HEK293 (cell line): ENCODE data around the gene ZNF831.

Experiments used
- CTCF ChIA-PET: fragments of 350-600 bp; formaldehyde crosslinking; extraction: SDS; loops from one replicate; lab custom pipeline; 2021; ENCODE audit warnings: antibody characterized with exemption; lab: Yijun Ruan, JAX
- POLR2A ChIA-PET: fragments of 300-600 bp; formaldehyde crosslinking; extraction: SDS; loops from one replicate; lab custom pipeline; 2020; ENCODE audit warnings: antibody characterized with exemption, inconsistent platforms; lab: Yijun Ruan, JAX
- H3K27ac ChIP-seq: fragments of 200-500 bp; sonication (Bioruptor generic); 2 replicates; pipeline ENCODE4 v1.5.1; 2014; ENCODE audit warnings: low read depth, low read length, control low read depth, inconsistent platforms; ENCODE audit errors: extremely low read depth
- H3K36me3 ChIP-seq, 2 experiments: fragments of 200-500 bp in 1 of 2; sonication (Bioruptor generic) in 1 of 2; 1 replicate in 1 of 2; 2 replicates in 1 of 2; pipeline ENCODE4 v1.5.1; 2014 to 2017; ENCODE audit warnings: inconsistent platforms in 2 of 2, low read length in 2 of 2; ENCODE audit not compliant: control insufficient read depth in 2 of 2, insufficient read depth in 1 of 2
- H3K4me1 ChIP-seq: fragments of 200-500 bp; sonication (Bioruptor generic); 2 replicates; pipeline ENCODE4 v1.5.1; 2014; ENCODE audit warnings: mild to moderate bottlenecking, low read length, inconsistent platforms; ENCODE audit not compliant: control insufficient read depth, insufficient read depth
- H3K4me3 ChIP-seq: 2 replicates; pipeline ENCODE4 v1.5.1; 2011; ENCODE audit warnings: low read depth, mild to moderate bottlenecking, control low read depth, low read length, moderate library complexity
- H3K9me3 ChIP-seq: fragments of 200-500 bp; sonication (Bioruptor generic); 2 replicates; pipeline ENCODE4 v1.5.1; 2014; ENCODE audit warnings: low read depth, low read length, inconsistent platforms; ENCODE audit not compliant: control insufficient read depth, insufficient read depth
- GFI1B ChIP-seq: fragments of 450-650 bp; formaldehyde crosslinking; IDR thresholded peaks from 2 replicates; pipeline ENCODE4 v1.5.1; 2016; ENCODE audit warnings: missing biosample characterization, missing genetic modification characterization
- IKZF3 ChIP-seq: fragments of 450-650 bp; IDR thresholded peaks from 2 replicates; pipeline ENCODE4 v1.5.0; 2018; ENCODE audit warnings: missing biosample characterization, mild to moderate bottlenecking, missing genetic modification characterization, moderate library complexity
- PBX3 ChIP-seq: sonication (generic); formaldehyde crosslinking; IDR thresholded peaks from 2 replicates; pipeline ENCODE4 v1.8.1; 2022; ENCODE audit warnings: mild to moderate bottlenecking, moderate library complexity, missing genetic modification reagents
- RBAK ChIP-seq: fragments of 450-650 bp; formaldehyde crosslinking; IDR thresholded peaks from 2 replicates; pipeline ENCODE4 v1.5.1; 2016; ENCODE audit warnings: missing biosample characterization, missing genetic modification characterization
- REST ChIP-seq: fragments of 450-650 bp; formaldehyde crosslinking; IDR thresholded peaks from 2 replicates; pipeline ENCODE4 v1.5.1; 2016; ENCODE audit warnings: missing biosample characterization, missing genetic modification characterization
- ZNF138 ChIP-seq: fragments of 450-650 bp; formaldehyde crosslinking; IDR thresholded peaks from 2 replicates; pipeline ENCODE4 v1.5.1; 2016; ENCODE audit warnings: missing biosample characterization, missing genetic modification characterization, borderline replicate concordance
- ZNF155 ChIP-seq: fragments of 450-650 bp; formaldehyde crosslinking; IDR thresholded peaks from 2 replicates; pipeline ENCODE4 v1.5.1; 2016; ENCODE audit warnings: missing biosample characterization, missing genetic modification characterization
- ZNF184 ChIP-seq: fragments of 450-650 bp; IDR thresholded peaks from 2 replicates; pipeline ENCODE4 v1.5.1; 2018; ENCODE audit warnings: missing biosample characterization, mild to moderate bottlenecking, missing genetic modification characterization
- ZNF239 ChIP-seq: fragments of 450-650 bp; formaldehyde crosslinking; IDR thresholded peaks from 2 replicates; pipeline ENCODE4 v1.5.1; 2016; ENCODE audit warnings: missing biosample characterization, missing genetic modification characterization
- ZNF266 ChIP-seq: fragments of 450-650 bp; formaldehyde crosslinking; IDR thresholded peaks from 2 replicates; pipeline ENCODE4 v1.5.1; 2016; ENCODE audit warnings: missing biosample characterization, missing genetic modification characterization, low read depth
- ZNF398 ChIP-seq: fragments of 450-650 bp; formaldehyde crosslinking; IDR thresholded peaks from 2 replicates; pipeline ENCODE4 v1.5.1; 2017; ENCODE audit warnings: missing biosample characterization, missing genetic modification characterization
- ZNF549 ChIP-seq: fragments of 450-650 bp; IDR thresholded peaks from 2 replicates; pipeline ENCODE4 v1.5.1; 2018; ENCODE audit warnings: missing biosample characterization, missing genetic modification characterization, mild to moderate bottlenecking, inconsistent platforms, moderate library complexity
- ZNF555 ChIP-seq: fragments of 450-650 bp; formaldehyde crosslinking; conservative IDR thresholded peaks from 2 replicates; pipeline ENCODE4 v1.5.1; 2017; ENCODE audit warnings: missing biosample characterization, mild to moderate bottlenecking, missing genetic modification characterization, inconsistent platforms

ZNF831 gene

GRCh38 chr20:59144179-59144830, 19.3 kb upstream of the ZNF831 start (continued):
- TF ChIP-seq ZNF138 (tag by site-specific recombination): no peak
- no peak for TF ChIP-seq ZNF555 (tag by site-specific recombination)

GRCh38 chr20:59144831-59145196, 18.8 kb upstream of the ZNF831 start:
- Histone ChIP-seq H3K4me3 (no peak overlapping the region), H3K36me3 (no peaks in the 10 kb centered on the region), H3K9me3 (no peaks in the 10 kb centered on the region), H3K4me1 (no peaks in the 10 kb centered on the region), H3K27ac (no peak overlapping the region)
- POLR2A ChIA-PET: no interaction called here
- TF ChIP-seq ZNF266 (no peak), ZNF184 (tag by site-specific recombination) (no peak), PBX3 (CRISPR knock-in tag) (no peak), ZNF398 (tag by site-specific recombination) (no peak), IKZF3 (no peak), ZNF549 (tag by site-specific recombination) (no peak), REST (tag by site-specific recombination) (no peak), GFI1B (tag by site-specific recombination) (no peak), ZNF155 (tag by site-specific recombination) (no peak)
- CTCF ChIA-PET: no interaction called here

GRCh38 chr20:59145247-59145923, 18.2 kb upstream of the ZNF831 start:
- Histone ChIP-seq H3K36me3 (no peaks in the 10 kb centered on the region), H3K27ac (no peak overlapping the region), H3K4me3 (no peak overlapping the region), H3K4me1 (no peaks in the 10 kb centered on the region), H3K9me3 (no peaks in the 10 kb centered on the region)
- TF ChIP-seq ZNF239: peak; percentile 70; the same call in 1 of the 2 replicates
- no peak for TF ChIP-seq RBAK (tag by site-specific recombination)
- ChIA-PET CTCF (no interaction called here), POLR2A (no interaction called here)
